A673 (cell line): Measurements from ENCODE around the gene DNAI2. TPM values are rescaled to one million over a fixed set of nuclear protein-coding genes. Genes with fewer than 3 reads are reported as not detected.

Experiments used
- BruUV-seq: library from RNA; stranded (reverse); fragments of 400-500 nt; replicated peaks from 2 replicates; lab custom pipeline; 2021; lab: Mats Ljungman, UMichigan
- CTCF ChIA-PET: fragments of 300-600 bp; sonication (Branson Sonifier 250); formaldehyde crosslinking; loops from one replicate; lab custom pipeline; 2022; ENCODE audit warnings: antibody characterized with exemption; lab: Charles Lee
- POLR2A ChIA-PET: fragments of 300-600 bp; sonication (Branson Sonifier 250); formaldehyde crosslinking; loops from one replicate; lab custom pipeline; 2022; ENCODE audit warnings: antibody characterized with exemption; ENCODE audit not compliant: low non-redundant PET; lab: Charles Lee
- DNase-seq: peaks from one replicate; pipeline ENCODE4 v3.0.0-alpha.2; 2015; ENCODE audit warnings: low spot score
- H3K27ac ChIP-seq: fragments of 200-600 bp; sonication (generic); 2 replicates; pipeline ENCODE4 v1.5.1; 2016; ENCODE audit warnings: mixed run types, low read depth, mild to moderate bottlenecking, mixed read lengths, antibody characterized with exemption, low read length; ENCODE audit not compliant: poor library complexity, severe bottlenecking
- H3K27me3 ChIP-seq: fragments of 200-600 bp; sonication (generic); replicated peaks from 2 replicates; pipeline ENCODE4 v1.6.1; 2017; ENCODE audit warnings: mixed run types, low read depth, mild to moderate bottlenecking, mixed read lengths, antibody characterized with exemption, low read length; ENCODE audit not compliant: insufficient read depth, poor library complexity
- H3K36me3 ChIP-seq: fragments of 200-600 bp; sonication (generic); 2 replicates; pipeline ENCODE4 v1.6.1; 2016; ENCODE audit warnings: mixed run types, mild to moderate bottlenecking, mixed read lengths, antibody characterized with exemption, low read length; ENCODE audit not compliant: insufficient read depth, poor library complexity, severe bottlenecking
- H3K4me1 ChIP-seq: fragments of 200-600 bp; sonication (generic); 2 replicates; pipeline ENCODE4 v1.6.1; 2017; ENCODE audit warnings: mixed run types, mild to moderate bottlenecking, mixed read lengths, antibody characterized with exemption, low read length; ENCODE audit not compliant: insufficient read depth, poor library complexity, severe bottlenecking
- H3K4me3 ChIP-seq: fragments of 200-600 bp; sonication (generic); 2 replicates; pipeline ENCODE4 v1.5.1; 2016; ENCODE audit warnings: low read depth, mixed run types, mild to moderate bottlenecking, mixed read lengths, low read length; ENCODE audit not compliant: poor library complexity, severe bottlenecking
- H3K9me3 ChIP-seq: fragments of 200-600 bp; sonication (generic); 2 replicates; pipeline ENCODE4 v1.6.1; 2016; ENCODE audit warnings: mixed run types, low read depth, mild to moderate bottlenecking, mixed read lengths, antibody characterized with exemption, low read length; ENCODE audit not compliant: poor library complexity, severe bottlenecking
- EZH2 ChIP-seq: fragments of 200-600 bp; sonication (generic); IDR thresholded peaks from 2 replicates; pipeline ENCODE4 v1.6.1; 2017; ENCODE audit warnings: borderline replicate concordance, low read depth, mild to moderate bottlenecking, mixed read lengths, antibody characterized with exemption, low read length; ENCODE audit not compliant: poor library complexity, severe bottlenecking
- intact Hi-C: fragments of 100-400 bp; cut with micrococcal nuclease; formaldehyde crosslinking; loops from one replicate; pipeline ENCODE4 v1.10.0; 2022; ENCODE audit not compliant: unreplicated experiment
- total RNA-seq: library from RNA; stranded (reverse); gene quantifications from 2 replicates; pipeline ENCODE4 v1.2.3, GENCODE V29; 2021
- TF ChIP-seq, protein P1 (sequence below): fragments of 300-800, 200-600 bp; sonication (generic); conservative IDR thresholded peaks from 2 replicates; pipeline ENCODE4 v1.5.1; 2017; ENCODE audit warnings: low read depth, mild to moderate bottlenecking, antibody characterized with exemption, low read length, moderate library complexity, mixed read lengths

Gene DNAI2
- total RNA-seq, 1 experiment from 2014 or later, result not detected

GRCh38 chr17:74318391-74318790 lies 44.4 kb downstream of the DNAI2 start:
- no peaks in the 10 kb centered on the region for H3K4me1 ChIP-seq
- CTCF ChIA-PET, result interaction anchor here (0.8 kb wide), 1 partner anchor 15 kb away, joined by 3 read pairs; no protein-coding TSS in a partner anchor
- no peaks in the 10 kb centered on the region for H3K36me3 ChIP-seq
- H3K4me3 ChIP-seq, result no peak overlapping the region
- H3K27ac ChIP-seq, result no peak overlapping the region
- DNase-seq, result no peak
- intact Hi-C loops, result no loop called here
- peaks cover 9% of the 10 kb centered on the region for H3K27me3 ChIP-seq
- no peaks in the 10 kb centered on the region for H3K9me3 ChIP-seq
- BruUV-seq, result no TSS peak
- POLR2A ChIA-PET, result no interaction called here
- TF ChIP-seq, protein P1, sequence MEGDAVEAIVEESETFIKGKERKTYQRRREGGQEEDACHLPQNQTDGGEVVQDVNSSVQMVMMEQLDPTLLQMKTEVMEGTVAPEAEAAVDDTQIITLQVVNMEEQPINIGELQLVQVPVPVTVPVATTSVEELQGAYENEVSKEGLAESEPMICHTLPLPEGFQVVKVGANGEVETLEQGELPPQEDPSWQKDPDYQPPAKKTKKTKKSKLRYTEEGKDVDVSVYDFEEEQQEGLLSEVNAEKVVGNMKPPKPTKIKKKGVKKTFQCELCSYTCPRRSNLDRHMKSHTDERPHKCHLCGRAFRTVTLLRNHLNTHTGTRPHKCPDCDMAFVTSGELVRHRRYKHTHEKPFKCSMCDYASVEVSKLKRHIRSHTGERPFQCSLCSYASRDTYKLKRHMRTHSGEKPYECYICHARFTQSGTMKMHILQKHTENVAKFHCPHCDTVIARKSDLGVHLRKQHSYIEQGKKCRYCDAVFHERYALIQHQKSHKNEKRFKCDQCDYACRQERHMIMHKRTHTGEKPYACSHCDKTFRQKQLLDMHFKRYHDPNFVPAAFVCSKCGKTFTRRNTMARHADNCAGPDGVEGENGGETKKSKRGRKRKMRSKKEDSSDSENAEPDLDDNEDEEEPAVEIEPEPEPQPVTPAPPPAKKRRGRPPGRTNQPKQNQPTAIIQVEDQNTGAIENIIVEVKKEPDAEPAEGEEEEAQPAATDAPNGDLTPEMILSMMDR, result no peak
- TF ChIP-seq EZH2, result no peak

GRCh38 chr17:74324521-74324920 lies 50.5 kb downstream of the DNAI2 start:
- CTCF ChIA-PET, result no interaction called here

GRCh38 chr17:74325376-74325742 lies 51.3 kb downstream of the DNAI2 start:
- DNase-seq, result no peak
- intact Hi-C loops, result no loop called here
- no peaks in the 10 kb centered on the region for H3K36me3 ChIP-seq
- peak overlapping the region; percentile 42 for H3K4me3 ChIP-seq
- peaks cover 18% of the 10 kb centered on the region for H3K27me3 ChIP-seq
- TF ChIP-seq EZH2, result no peak
- TF ChIP-seq, protein P1, result no peak
- ChIA-PET CTCF (no interaction called here), POLR2A (no interaction called here)
- H3K9me3 ChIP-seq, result no peaks in the 10 kb centered on the region
- H3K4me1 ChIP-seq, result peaks cover 9% of the 10 kb centered on the region
- BruUV-seq, result no TSS peak
- no peak overlapping the region for H3K27ac ChIP-seq

More at GRCh38 chr17:74324521-74324920, 50.5 kb downstream of the DNAI2 start:
- POLR2A ChIA-PET, result no interaction called here
- H3K36me3 ChIP-seq, result no peaks in the 10 kb centered on the region
- H3K27me3 ChIP-seq, result peaks cover 18% of the 10 kb centered on the region
- peaks cover 9% of the 10 kb centered on the region for H3K4me1 ChIP-seq
- intact Hi-C loops, result no loop called here
- DNase-seq, result no peak
- no peak overlapping the region for H3K27ac ChIP-seq
- TF ChIP-seq, protein P1, result no peak
- TF ChIP-seq EZH2, result no peak
- no TSS peak for BruUV-seq
- no peaks in the 10 kb centered on the region for H3K9me3 ChIP-seq
- no peak overlapping the region for H3K4me3 ChIP-seq
